OCI-LY3 (cell line): ENCODE measurements around the gene RABGAP1.

Experiments
- CTCF ChIP-seq: fragments of 200-600, 300-600 bp; sonication (generic); IDR thresholded peaks from 2 replicates; pipeline ENCODE4 v1.5.1; 2014; ENCODE audit warnings: antibody characterized with exemption, low read length, low read depth
- EZH2phosphoT487 ChIP-seq: fragments of 200-600 bp; shearing (Covaris generic); IDR thresholded peaks from 2 replicates; pipeline ENCODE4 v1.6.1; 2018; ENCODE audit warnings: antibody characterized with exemption, mixed run types, low read depth

GRCh38 chr9:123016631-123017030, 75.8 kb downstream of the RABGAP1 start:
- TF ChIP-seq CTCF: no peak
- TF ChIP-seq EZH2phosphoT487: no peak
